GM21717 (cell line): ENCODE measurements around the gene KIF14.
"Not testable (repeated sequence)": the region's sequence is repeated elsewhere in the genome, so short reads cannot be mapped to it uniquely, and the experiment has no call there.

ENCODE experiments used
- ATAC-seq: cut with Tn5 transposase; IDR thresholded peaks from one replicate; pipeline ENCODE4 v1.9.1; 2021; ENCODE audit warnings: mild to moderate bottlenecking, moderate library complexity; ENCODE audit not compliant: unreplicated experiment

Gene KIF14

GRCh38 chr1:200634261-200635122 lies 13.9 kb upstream of the KIF14 start:
- no peak for ATAC-seq

GRCh38 chr1:200631375-200631774 lies 10.8 kb upstream of the KIF14 start:
- ATAC-seq = no peak

- ATAC-seq = not testable (repeated sequence)
Observed at GRCh38 chr1:200630515-200630899, 10.0 kb upstream of the KIF14 start.

GRCh38 chr1:200629876-200630514 lies 9.4 kb upstream of the KIF14 start:
- ATAC-seq = no peak

- ATAC-seq = peak; percentile 73
Observed at GRCh38 chr1:200628223-200628881, 7.8 kb upstream of the KIF14 start.

- ATAC-seq = no peak
Observed at GRCh38 chr1:200627575-200628222, 7.1 kb upstream of the KIF14 start.

GRCh38 chr1:200626853-200627534 lies 6.4 kb upstream of the KIF14 start:
- ATAC-seq = no peak

GRCh38 chr1:200625381-200625824 lies 4.9 kb upstream of the KIF14 start:
- ATAC-seq = peak; percentile 22

GRCh38 chr1:200624679-200625335 lies 4.3 kb upstream of the KIF14 start:
- ATAC-seq = no peak

- ATAC-seq = no peak
Observed at GRCh38 chr1:200619894-200620272, 668 bp downstream of the KIF14 start.

GRCh38 chr1:200610846-200611245 lies 9.7 kb downstream of the KIF14 start:
- no peak for ATAC-seq

GRCh38 chr1:200602632-200603031 lies 17.9 kb downstream of the KIF14 start:
- no peak for ATAC-seq

GRCh38 chr1:200590001-200590400 lies 30.6 kb downstream of the KIF14 start:
- no peak for ATAC-seq

GRCh38 chr1:200588698-200589097 lies 31.9 kb downstream of the KIF14 start:
- ATAC-seq = peak; percentile 80

GRCh38 chr1:200564319-200564718 lies 56.2 kb downstream of the KIF14 start:
- no peak for ATAC-seq

- no peak for ATAC-seq
Observed at GRCh38 chr1:200561856-200562214, 58.7 kb downstream of the KIF14 start.

GRCh38 chr1:200558866-200559459 lies 61.6 kb downstream of the KIF14 start:
- ATAC-seq = no peak

GRCh38 chr1:200556002-200556401 lies 64.5 kb downstream of the KIF14 start:
- no peak for ATAC-seq

GRCh38 chr1:200552737-200553136 lies 67.8 kb downstream of the KIF14 start:
- ATAC-seq = not testable (repeated sequence)

- ATAC-seq = no peak
Observed at GRCh38 chr1:200550367-200550766, 70.2 kb downstream of the KIF14 start.
